Activated CD4-positive, alpha-beta T cell treated with anti-CD3 and anti-CD28 coated beads, Interleukin-2, amount 50 U/mL, for 24 hours (primary cell): Measurements from ENCODE around the gene SLC29A1.
A peak's percentile ranks its signal among the peaks of the same experiment; 100 is the strongest.
"Not testable (repeated sequence)": the region's sequence is repeated elsewhere in the genome, so short reads cannot be mapped to it uniquely, and the experiment has no call there.

Source experiments
- DNase-seq, 2 donors: peaks; one replicate each; pipeline ENCODE4 v3.0.0-alpha.2; 2020; ENCODE audit warnings: low read depth in 1 of 2, low spot score in 1 of 2

The SLC29A1 gene

GRCh38 chr6:44223319-44224028, at the start of gene SLC29A1:
Gene SLC29A1 (plus strand): TSS chr6:44223595. CDS start chr6:44227314, 3,719 bp downstream.
- peak; percentile 70 to 73 for DNase-seq

GRCh38 chr6:44176130-44176761, 47.1 kb upstream of the SLC29A1 start:
- DNase-seq: no peak

GRCh38 chr6:44176762-44177509, 46.5 kb upstream of the SLC29A1 start:
- no peak for DNase-seq

- DNase-seq: no peak
These were observed 45.5 kb upstream of the SLC29A1 start for GRCh38 chr6:44177691-44178423.

GRCh38 chr6:44178424-44179071, 44.8 kb upstream of the SLC29A1 start:
- DNase-seq: no peak

- DNase-seq: no peak
These were observed 44.3 kb upstream of the SLC29A1 start for GRCh38 chr6:44179072-44179536.

GRCh38 chr6:44179648-44180047, 43.7 kb upstream of the SLC29A1 start:
- no peak for DNase-seq

- DNase-seq: no peak
These were observed 43.0 kb upstream of the SLC29A1 start for GRCh38 chr6:44180406-44180805.

- no peak for DNase-seq
These were observed 42.5 kb upstream of the SLC29A1 start for GRCh38 chr6:44180886-44181285.

GRCh38 chr6:44181784-44182183, 41.6 kb upstream of the SLC29A1 start:
- DNase-seq: not testable (repeated sequence)

- no peak for DNase-seq
These were observed 40.4 kb upstream of the SLC29A1 start for GRCh38 chr6:44182911-44183390.

GRCh38 chr6:44183783-44184182, 39.6 kb upstream of the SLC29A1 start:
- DNase-seq: no peak

- not testable (repeated sequence) for DNase-seq
These were observed 38.0 kb upstream of the SLC29A1 start for GRCh38 chr6:44185356-44185755.

GRCh38 chr6:44185953-44186634, 37.3 kb upstream of the SLC29A1 start:
- no peak for DNase-seq

GRCh38 chr6:44186635-44187025, 36.8 kb upstream of the SLC29A1 start:
- DNase-seq: no peak

- no peak for DNase-seq
These were observed 34.6 kb upstream of the SLC29A1 start for GRCh38 chr6:44188819-44189218.

- no peak for DNase-seq
These were observed 34.1 kb upstream of the SLC29A1 start for GRCh38 chr6:44189257-44189656.

GRCh38 chr6:44190715-44191114, 32.7 kb upstream of the SLC29A1 start:
- DNase-seq: no peak

GRCh38 chr6:44192428-44193041, 30.9 kb upstream of the SLC29A1 start:
- no peak for DNase-seq
